ENCODE measurements around the gene CYP39A1.

CYP39A1 gene

DNA sequence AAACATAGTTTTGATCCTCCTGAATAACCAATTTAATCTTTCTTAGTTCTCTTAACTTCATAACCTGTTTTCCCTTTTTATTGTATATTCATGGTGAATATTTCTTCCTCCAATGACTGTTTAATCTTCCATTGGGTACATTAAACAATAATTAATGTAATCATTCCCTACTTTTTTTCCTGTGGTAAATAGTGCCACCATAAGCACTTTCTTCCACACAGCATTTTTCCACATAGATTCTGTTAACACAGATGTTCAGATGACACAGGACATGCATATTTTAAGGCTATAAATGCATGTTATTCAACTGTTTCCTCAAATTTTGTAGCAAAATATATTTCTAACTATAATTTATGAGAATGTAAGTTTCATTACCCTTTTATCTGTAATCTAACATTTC, 61.9 kb downstream of the CYP39A1 start:
- DNase-seq (ENCODE audit: low spot score): no peak

DNA sequence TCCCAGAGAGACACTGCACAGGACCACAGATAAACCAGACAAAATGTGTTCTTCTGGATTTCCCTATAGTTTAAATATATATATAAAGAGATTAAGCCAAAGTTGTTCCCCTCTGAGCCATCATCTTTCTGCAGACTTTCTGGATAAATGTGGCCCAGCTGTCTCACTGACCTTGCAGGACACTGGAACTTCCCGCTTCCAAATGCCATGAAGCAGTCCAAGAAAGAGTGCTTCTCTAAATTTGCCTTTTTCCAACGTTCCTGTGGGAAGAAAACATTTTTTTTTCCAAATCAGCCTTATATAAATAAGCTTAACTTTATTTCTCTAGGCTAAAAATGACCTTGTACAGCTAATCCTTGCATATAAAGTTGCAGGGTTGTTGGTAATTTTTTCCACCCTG, 65.7 kb downstream of the CYP39A1 start:
- DNase-seq (ENCODE audit: low spot score): no peak

DNA sequence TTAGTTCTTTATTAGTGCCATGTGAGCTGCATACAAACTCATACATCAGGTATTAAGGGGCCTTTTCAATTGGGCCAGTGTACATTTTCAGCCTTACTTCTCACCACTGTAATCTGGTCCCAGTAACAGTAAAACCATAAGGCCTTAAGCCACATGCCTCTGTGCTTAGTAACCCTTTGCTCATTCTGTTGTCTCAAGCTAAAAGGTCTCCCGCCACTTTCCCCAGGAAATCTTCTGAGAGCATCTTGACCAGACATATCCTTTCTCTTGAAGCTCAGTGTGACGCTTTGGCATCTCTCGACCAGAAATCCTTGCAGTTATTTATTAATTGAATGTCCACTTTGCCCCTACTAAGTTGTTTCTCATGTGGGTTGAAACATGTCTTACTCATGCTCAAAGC, 68.0 kb downstream of the CYP39A1 start:
- DNase-seq (ENCODE audit: low spot score): no peak

DNA sequence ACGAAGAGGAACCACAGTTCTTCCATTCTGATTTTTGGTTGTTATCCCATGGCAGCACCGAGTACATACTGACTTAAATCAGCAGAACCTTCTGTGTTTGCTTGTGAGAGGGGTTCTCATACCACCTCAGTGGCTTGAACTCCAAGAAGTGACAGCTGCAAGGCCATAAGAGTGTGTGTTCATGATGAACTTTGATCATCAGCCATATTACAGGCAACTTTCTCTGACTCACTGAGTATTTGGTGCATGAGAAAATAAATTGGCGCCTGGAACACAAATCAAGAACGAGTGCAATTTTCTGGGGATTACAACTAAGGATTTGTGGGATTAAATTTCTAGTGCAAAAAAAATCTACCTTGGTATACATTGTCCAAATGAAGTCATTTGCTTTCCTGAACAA, 68.9 kb downstream of the CYP39A1 start:
- no peak for DNase-seq (ENCODE audit: low spot score)

DNA sequence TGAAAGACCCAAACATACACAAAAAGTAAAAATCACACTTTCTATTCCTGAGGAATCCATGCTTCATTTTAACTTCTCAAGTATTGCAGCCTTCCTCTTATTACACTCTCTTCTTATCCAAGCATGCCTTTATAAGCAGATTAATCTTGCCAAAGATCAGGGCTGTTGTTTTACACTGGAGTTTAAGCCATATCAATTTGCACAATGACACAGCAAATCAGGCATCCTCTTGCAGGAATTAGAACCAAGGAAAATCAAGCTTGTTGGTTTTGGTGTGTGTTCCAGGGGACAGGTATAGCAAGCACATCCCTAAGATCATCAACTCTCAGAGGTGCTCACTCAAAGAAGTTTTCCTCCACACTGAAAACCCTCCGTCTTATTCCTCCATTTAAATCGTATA, 69.5 kb downstream of the CYP39A1 start:
- no peak for DNase-seq (ENCODE audit: low spot score)

DNA sequence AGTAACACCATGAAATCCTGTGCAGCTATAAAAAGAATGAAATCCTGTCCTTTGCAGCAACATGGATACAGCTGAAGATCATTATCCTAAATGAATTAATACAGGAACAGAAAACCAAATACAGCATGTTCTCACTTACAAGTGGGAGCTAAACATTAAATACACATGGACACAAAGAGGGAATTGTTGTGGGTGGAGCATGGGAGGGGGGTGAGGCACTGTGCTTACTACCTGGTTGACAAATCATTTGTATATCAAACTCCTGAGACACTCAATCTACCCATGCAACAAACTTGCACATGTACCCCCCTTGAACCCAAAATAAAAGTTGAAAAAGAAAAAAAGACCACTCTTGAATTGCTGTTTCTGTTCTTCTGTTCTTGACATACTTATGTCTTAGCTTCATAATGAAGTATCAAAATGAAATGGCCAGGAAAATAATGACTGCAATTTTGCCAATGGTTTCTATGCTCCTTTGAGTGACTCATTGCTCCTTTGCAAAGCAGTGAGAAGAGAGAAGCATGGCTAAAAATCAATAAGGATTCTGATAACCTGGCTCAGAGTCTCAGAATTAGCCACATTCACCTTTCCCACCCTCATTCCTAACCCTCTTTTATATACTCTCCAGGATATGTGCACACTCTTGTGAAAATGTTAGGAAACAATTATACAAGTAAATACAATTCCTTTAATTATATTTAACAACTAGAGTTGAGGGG, 71.0 kb downstream of the CYP39A1 start:
- no peak for DNase-seq (ENCODE audit: low spot score)

DNA sequence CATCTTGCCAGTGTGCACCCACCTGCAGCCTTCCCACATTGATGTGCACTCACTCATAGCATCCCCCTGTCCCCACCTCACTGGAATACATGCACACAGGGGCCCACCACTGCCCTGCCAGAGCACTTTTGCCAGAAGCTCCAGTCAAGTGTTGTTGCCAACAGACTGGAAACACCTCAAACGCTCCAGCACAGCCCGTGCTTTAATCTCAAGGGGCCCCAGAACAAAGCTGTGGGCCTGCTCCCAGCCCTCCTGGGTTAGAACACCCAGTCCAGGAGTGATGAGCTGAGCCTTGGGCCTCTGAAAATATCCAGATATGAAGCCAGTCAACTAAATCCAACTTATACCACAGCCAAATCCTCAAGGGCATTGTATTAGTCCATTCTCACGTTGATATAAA, 77.1 kb downstream of the CYP39A1 start:
- no peak for DNase-seq (ENCODE audit: low spot score)

DNA sequence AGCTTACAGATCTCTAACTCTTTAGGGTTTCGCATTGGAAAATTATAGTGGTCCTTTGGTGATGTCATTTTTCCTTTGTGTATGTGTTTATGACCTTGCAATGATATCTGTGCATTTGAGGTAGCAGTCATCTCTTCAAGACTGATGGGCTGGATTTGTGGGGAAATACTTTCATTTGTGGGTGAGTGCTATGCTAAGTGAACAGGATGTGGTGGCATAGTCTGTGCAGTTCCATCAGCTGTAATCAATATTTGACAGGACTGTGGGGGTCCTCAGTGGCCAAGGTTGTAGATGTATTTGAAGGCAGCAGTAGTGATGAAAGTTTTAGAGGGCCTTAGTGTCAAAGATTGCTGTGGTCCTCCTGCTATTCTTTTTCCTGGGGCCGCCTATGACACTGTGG, 79.5 kb downstream of the CYP39A1 start:
- no peak for DNase-seq (ENCODE audit: low spot score)

DNA sequence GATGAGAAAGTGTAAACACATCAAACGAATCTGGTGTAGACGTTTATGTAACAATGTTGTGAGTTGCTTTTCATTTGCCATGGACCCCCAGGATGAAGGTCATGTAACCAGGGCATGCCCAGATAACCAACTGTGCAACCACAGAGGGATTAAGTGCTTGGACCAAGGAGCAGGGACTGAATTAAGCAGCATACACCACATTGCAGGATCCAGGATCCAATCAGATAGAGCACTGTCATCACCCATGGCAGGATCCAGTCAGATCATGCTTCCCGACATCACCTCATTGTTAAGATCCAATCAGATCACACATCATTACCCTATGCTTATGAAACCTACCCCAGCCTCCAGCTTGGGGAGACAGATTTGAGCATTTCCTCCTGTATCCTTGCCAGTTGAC, 87.1 kb downstream of the CYP39A1 start:
- no peak for DNase-seq (ENCODE audit: low spot score)

DNA sequence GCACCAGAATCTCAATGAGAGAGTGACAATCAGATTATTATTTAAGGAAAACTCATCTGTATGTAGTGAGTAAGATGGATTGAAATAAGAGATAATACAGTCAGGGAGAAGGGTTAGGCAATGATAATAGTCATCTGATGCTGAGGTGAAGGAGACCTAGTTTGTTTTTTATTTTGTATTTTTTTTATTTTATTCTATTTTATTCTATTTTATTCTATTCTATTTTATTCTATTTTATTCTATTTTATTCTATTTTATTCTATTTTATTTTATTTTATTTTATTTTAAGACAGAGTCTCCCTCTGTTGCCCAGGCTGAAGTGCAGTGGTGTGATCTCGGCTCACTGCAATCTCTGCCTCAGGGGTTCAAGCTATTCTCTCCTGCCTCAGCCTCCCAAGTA, 88.7 kb downstream of the CYP39A1 start:
- no peak for DNase-seq (ENCODE audit: low spot score)

DNA sequence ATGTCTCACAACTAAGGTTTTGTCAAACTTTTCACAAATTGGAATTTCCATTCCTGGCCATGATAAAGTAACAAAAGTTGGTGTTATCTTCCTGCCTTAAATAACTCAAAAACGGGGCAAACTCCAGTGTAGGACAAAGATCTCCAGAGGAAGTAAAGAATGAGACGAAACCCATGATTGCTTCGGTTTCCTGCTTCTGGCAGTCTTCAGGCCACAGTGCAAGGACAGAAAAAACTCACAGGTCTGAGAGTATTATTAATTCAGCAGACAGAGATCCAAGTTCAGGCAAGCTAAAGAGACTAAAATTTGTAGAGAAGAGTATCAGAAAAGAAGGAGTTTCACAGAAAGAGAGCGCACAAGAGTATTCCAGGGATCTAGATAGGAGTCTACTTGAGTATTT, 96.6 kb downstream of the CYP39A1 start:
- DNase-seq (ENCODE audit: low spot score): peak; percentile 28

DNA sequence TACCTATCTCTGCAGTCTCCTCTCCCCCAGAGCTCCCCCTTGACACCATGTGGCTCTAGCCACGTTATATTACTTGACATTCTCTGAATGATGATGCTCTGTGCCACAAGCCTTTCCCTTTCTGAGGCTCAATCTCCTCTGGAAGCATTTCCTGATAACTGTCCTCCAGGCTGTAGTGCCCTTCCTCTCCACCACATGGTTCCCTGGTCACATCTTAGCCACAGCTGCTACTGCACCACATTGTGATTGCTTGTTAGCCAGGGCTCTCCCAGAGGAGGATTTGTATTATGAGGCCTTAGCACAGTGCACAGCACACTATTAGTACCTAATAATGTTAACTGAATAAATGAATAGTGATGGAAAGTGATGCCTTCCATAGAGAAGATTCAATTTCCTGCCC, 97.5 kb downstream of the CYP39A1 start:
- no peak for DNase-seq (ENCODE audit: low spot score)

DNA sequence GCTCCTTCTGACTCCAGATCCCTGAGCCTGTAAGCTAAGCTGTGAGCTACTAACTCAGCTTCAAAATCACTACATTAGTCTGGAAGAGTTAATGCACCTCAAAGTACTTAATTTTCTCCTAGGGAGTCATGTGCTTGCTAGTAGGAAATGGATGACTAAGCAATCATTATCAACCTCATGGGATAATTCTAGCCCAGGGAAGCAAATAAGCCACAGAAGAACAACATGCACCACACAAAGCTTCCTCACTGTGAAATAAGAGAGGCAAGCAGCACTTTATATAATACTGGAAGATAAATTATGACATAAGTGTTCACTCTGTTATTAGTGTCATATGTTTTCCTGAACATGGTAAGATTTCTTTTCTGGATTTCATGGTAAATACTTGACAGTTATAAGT, 103.5 kb downstream of the CYP39A1 start:
- no peak for DNase-seq (ENCODE audit: low spot score)

DNA sequence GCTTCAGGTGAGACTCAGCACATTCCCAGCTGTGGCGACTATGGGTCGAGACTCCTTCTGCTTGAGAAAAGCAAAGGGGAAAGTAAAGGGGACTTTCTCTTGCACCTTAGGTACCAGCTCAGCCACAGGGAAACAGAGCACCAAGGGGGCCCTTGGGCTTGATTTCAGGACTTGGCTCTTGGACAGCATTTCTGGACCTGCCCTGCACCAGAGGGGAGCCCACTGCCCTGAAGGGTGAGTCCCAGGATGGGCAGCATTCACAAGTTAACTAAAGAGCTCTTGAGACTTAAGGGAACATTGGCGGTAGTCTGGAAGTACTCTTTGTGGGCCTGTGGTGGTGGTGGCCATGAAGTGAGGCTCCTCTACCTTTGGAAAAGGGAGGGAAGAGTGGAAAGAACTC, 111.1 kb downstream of the CYP39A1 start:
- DNase-seq (ENCODE audit: low spot score): no peak

DNA sequence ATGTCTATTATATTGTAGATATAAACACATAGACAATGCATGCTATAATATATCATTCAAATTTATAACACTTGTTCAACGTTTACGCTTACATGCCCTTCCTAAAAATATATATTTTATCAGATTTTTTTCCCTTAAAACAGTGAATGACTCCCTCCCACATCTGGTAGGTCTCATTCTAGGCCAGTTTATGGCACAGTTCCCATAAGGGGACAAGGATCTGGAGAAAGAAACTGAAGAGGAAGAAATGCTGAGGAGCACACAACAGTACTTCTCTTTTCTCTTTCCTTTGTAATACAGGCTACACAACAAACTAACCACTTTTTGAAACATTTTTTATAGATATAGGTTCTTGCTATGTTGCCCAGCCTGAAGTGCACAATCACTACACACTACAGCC, 112.8 kb downstream of the CYP39A1 start:
- no peak for DNase-seq (ENCODE audit: low spot score)

DNA sequence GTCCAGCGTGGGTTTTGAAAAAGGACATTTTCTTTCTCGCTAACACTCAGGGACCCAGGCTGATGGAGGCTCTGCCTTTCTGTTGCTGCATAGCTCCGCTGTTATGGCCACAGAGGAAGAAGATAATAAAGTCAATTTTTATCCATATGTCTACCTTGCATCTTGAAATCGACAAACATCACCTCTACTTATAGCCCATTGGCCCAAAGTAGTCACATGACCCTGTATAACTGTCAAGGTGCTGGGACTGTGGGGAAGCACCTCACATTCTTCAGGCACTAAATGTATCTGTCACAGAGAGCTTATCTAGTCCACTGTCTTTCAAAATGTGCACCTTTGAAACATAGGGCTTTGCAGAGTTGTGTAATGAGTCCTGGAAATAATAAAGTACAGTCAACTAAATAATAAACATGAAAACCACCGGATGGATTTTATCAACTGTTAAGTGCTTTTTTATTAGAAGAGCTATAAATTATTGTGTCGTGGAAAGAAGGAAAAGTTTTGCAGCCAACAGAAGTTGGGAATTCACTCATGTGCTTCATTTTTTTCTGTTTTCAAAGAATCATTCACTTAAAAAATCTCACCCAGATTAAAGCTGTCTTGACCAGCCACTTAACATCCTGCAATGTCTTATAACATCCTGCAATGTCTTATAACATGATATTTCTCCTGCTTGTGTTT, 113.7 kb downstream of the CYP39A1 start:
- no peak for DNase-seq (ENCODE audit: low spot score)

DNA sequence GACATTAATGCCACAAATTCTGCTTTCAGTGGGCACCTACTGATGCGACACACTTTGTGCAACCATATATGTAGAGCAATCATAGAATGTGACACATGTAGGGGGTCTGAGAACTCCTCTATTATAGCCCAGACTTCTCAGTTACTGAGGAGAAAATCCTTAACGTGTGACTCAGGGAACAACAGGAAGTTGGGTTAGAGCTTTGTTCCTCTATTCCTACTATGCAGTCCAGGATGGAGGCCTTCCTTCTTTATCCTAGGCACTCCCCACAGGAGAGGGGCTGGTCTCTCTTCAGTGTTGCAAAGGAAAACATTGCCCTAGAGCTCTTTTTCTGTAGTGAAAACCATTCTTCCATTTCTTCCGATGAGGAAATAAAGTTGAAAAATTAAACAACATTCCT, 121.7 kb downstream of the CYP39A1 start:
- no peak for DNase-seq (ENCODE audit: low spot score)

DNA sequence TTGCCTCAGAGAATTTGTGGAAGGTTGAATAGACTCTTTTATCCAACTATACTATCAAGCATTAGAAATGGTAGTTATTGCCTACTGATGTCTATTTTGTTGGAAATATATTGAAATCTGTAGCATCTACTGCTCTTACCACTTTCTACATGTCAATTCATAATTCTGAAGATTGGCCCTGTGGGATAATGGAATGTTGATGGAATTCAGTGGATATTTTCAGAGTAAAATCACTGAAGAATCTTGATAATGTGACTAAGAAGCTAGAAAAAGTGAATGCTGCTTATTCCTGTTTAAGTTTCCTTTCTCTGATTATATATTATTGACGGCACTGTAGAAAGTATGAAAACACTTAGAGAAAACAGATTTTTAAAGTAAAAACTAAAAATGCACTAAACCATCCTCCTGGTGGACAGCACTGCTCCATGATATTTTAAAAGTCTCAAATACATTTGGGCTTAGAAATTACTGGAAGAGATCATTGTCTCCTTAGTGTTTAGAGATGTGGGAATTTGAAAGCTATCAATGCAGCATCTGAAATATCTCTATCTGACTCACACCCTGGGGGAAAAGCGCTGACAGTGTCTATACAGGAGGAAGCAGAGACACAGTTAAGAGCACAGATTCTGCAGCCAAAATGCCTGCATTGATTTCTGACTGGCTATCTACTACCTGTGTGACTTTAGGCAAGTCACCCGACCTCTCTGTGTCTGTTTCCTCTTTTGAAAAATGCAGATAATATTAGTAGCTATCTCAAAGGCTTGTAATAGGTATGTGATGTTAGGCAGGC, 123.5 kb downstream of the CYP39A1 start:
- DNase-seq (ENCODE audit: low spot score): no peak

DNA sequence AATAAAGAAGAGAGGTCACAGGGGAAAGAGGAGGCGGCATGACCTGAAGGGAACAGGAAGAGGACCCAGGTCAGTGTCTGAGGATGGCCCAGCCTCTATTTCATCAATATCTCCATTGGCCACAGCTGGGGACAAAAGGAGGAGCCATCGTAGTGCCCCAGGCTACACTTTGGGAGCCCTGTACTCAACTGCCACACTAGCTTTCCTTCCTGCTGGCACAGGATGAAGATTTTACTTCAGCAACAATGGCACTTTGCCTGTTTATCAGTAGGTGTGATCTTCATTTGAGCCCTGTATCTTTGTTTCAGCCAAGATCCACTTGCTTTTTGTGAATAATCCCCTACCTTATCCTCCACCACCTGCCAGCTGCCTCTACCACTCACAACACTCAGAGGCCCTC, 126.0 kb downstream of the CYP39A1 start:
- no peak for DNase-seq (ENCODE audit: low spot score)

DNA sequence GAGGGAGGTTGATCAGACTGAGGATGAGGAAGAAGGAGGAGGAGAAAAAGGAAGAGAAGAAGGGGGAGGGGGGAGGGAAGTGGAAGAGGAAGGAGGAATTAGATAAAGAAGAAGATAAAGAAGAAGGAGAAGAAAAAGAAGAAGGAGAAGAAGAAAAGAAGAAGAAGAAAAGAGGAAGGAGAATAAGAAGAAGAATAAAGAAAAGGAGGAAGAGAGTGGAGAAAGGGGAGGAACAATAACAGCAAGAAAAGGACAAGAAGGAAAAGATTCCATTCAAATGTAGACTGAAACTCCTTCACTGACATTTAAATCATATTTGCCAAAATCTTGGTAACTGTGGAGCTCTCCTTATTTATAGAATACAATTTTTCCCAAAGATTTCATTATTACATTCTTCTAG, 127.0 kb downstream of the CYP39A1 start:
- DNase-seq (ENCODE audit: low spot score): no peak

DNA sequence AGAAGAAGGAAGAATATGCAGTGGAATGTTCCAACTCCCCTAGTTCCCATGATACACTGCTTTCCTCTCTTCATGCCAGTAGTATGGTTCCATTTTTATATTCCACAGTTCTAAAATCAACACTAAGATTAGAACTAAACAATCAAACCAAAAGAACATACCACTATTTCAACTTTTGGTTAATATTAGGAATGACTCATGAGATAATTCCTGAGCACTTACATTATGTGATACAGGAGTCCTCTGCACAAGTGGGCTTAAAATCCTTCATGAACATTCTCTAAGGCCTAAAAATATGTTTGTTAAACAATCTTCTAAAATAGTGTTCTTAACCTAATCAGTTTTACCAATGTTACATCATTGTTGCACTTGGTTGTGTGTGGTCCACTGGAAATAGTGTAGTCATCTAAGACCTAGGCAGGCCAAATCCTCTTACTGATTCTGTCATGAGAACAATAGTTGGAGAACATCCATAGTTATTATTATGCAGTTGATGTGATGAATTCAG, 131.1 kb downstream of the CYP39A1 start:
- DNase-seq (ENCODE audit: low spot score): no peak

DNA sequence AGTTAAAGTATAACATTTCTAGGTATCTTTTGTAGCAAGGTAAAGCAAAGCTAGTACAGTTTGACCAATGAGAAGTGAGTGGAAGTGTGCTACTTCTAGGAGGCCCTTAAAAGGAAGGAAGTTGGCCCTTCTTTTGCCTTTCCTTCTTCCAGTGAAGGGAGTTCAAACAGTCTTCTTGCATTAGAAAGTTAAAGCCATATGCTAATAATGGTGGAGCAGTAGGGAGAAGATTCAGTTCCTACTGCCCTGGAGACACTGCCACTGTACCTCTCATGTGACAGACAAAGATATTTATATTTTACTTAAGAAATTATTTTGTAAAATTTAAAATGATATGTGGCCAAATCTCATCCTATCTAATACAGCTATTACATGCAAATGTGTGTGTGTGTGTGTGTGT, 135.4 kb downstream of the CYP39A1 start:
- no peak for DNase-seq (ENCODE audit: low spot score)

DNA sequence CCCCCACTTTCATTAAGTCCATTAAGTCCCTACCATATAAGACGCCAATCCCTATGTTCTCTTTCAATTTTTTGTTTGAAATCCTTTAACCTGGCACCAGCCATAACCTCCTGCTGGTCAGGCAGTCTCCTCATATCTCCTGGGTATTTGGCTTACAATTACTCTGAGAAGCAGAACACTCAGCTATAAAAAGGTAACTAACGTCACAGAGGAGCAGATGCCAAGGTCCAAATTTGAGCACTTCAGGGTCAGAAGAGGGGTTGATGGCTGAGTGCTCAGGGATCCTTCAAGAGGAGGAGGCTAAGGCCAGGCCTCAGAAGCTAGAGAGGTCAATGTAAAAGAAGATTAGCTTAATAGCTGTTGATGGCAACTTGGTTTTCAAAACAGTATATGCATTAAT, 139.1 kb downstream of the CYP39A1 start:
- no peak for DNase-seq (ENCODE audit: low spot score)

Data from pons (tissue), 1 donor.